ENCODE measurements around the gene ADARB2. TPM values are rescaled to one million over a fixed set of nuclear protein-coding genes. Genes with fewer than 3 reads are reported as not detected.
A peak's percentile ranks its signal among the peaks of the same experiment; 100 is the strongest.

ADARB2 gene
- polyA plus RNA-seq, 1 of the 3 experiments (the other 2 are of a cell fraction): not detected

DNA sequence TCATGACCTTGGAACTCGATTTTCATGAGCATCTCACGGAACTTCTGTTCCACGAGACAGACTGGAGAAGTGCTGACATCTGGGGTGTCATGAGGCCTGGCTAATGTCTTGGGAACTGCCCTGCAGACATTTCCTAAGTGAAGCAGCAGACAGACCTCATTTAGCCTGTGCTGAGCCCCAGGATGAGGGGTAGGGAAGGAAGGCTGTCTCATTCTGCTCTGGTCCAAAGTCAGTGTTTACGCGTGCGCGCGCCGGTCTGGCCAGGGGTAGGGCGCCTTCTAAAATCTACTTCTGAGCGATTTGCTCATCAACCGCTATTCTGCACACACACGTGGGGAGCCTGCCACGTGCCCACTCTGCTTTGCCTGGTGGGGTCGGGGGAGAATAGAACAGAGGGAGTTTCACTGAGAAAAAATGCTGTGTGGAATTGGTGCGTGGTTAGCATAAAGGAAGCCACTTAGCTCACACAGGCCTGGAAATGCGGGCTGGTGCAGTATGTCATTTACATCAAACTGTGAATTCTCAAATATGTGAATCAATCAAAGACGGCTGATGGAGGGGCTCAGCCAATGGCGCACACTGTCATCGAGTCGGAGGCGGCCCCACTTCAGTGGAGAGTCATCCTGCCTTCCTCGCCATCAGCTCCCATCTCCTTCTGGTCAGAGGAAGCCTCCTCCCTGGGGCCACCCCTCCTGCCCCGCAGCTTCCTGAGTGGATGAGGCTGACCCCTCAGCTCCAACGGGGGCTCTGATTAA, 335.1 kb downstream of the ADARB2 start:
- H3K4me3 ChIP-seq (ENCODE audit: low read depth in 2 of 2, low read length in 1 of 2): no peak overlapping the region
- H3K9ac ChIP-seq: no peak overlapping the region
- no peaks in the 10 kb centered on the region for H4K20me1 ChIP-seq (ENCODE audit: insufficient read depth)
- H3K27me3 ChIP-seq (ENCODE audit: insufficient read depth): no peaks in the 10 kb centered on the region
- peak overlapping the region in 1 of 2 experiments; percentile 71; a peak in 2 of 4 replicates for H3K27ac ChIP-seq (ENCODE audit: low read depth in 2 of 2, low read length in 1 of 2)
- POLR2A ChIA-PET: no interaction called here
- H3K9me3 ChIP-seq: no peaks in the 10 kb centered on the region
- no peak overlapping the region for H3K4me2 ChIP-seq
- DNase-seq: peak; percentile 73
- H2AFZ ChIP-seq (ENCODE audit: low read depth): no peak overlapping the region
- TF ChIP-seq SMC3 (IDR thresholded peaks at IDR 0.05; ENCODE audit: low read depth, low read length) (no peak), RAD21 (IDR thresholded peaks at IDR 0.05; ENCODE audit: low read length) (no peak), EP300 (IDR thresholded peaks at IDR 0.05; ENCODE audit: borderline replicate concordance in 1 of 2, low read depth in 1 of 2, low read length in 1 of 2) (0 out of 4 replicates have a peak, but pooled peaks of 1 of the 2 experiments have one; percentile 26), CHD2 (IDR thresholded peaks at IDR 0.05; ENCODE audit: low read length, partially characterized antibody) (peak; percentile 24), GABPA (IDR thresholded peaks at IDR 0.05; ENCODE audit: low read depth) (no peak), EZH2phosphoT487 (IDR thresholded peaks at IDR 0.05; ENCODE audit: borderline replicate concordance, low read depth) (no peak), RFX5 (IDR thresholded peaks at IDR 0.05; ENCODE audit: low read length) (no peak), JUND (IDR thresholded peaks at IDR 0.05) (no peak), FOSL2 (IDR thresholded peaks at IDR 0.05; ENCODE audit: borderline replicate concordance, low read depth) (no peak)
- TF ChIP-seq, protein P1, sequence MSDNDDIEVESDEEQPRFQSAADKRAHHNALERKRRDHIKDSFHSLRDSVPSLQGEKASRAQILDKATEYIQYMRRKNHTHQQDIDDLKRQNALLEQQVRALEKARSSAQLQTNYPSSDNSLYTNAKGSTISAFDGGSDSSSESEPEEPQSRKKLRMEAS (IDR thresholded peaks at IDR 0.05; ENCODE audit: low read depth): no peak
- TF ChIP-seq, protein P2, sequence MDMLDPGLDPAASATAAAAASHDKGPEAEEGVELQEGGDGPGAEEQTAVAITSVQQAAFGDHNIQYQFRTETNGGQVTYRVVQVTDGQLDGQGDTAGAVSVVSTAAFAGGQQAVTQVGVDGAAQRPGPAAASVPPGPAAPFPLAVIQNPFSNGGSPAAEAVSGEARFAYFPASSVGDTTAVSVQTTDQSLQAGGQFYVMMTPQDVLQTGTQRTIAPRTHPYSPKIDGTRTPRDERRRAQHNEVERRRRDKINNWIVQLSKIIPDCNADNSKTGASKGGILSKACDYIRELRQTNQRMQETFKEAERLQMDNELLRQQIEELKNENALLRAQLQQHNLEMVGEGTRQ (IDR thresholded peaks at IDR 0.05; ENCODE audit: borderline replicate concordance, low read depth, low read length): no peak
- TF ChIP-seq, protein P3, sequence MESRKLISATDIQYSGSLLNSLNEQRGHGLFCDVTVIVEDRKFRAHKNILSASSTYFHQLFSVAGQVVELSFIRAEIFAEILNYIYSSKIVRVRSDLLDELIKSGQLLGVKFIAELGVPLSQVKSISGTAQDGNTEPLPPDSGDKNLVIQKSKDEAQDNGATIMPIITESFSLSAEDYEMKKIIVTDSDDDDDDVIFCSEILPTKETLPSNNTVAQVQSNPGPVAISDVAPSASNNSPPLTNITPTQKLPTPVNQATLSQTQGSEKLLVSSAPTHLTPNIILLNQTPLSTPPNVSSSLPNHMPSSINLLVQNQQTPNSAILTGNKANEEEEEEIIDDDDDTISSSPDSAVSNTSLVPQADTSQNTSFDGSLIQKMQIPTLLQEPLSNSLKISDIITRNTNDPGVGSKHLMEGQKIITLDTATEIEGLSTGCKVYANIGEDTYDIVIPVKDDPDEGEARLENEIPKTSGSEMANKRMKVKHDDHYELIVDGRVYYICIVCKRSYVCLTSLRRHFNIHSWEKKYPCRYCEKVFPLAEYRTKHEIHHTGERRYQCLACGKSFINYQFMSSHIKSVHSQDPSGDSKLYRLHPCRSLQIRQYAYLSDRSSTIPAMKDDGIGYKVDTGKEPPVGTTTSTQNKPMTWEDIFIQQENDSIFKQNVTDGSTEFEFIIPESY (IDR thresholded peaks at IDR 0.05; ENCODE audit: borderline replicate concordance, low read depth): no peak
- WGBS (ENCODE audit: low lambda C conversion rate): 65% methylated on average over 25 of the region's 25 CpGs
- H3K36me3 ChIP-seq (replicated peaks in 1 of 2; ENCODE audit: control insufficient read depth in 1 of 2, insufficient read depth in 2 of 2, low read length in 1 of 2): no peaks in the 10 kb centered on the region
- H3K79me2 ChIP-seq (ENCODE audit: insufficient read depth): no peaks in the 10 kb centered on the region
- peaks cover 0 to 33% of the 10 kb centered on the region in 2 experiments; a peak in 1 of 4 replicates for H3K4me1 ChIP-seq (ENCODE audit: control insufficient read depth in 1 of 2, insufficient read depth in 2 of 2, low read depth in 1 of 2, low read length in 1 of 2)
- H3F3A ChIP-seq (replicated peaks; ENCODE audit: insufficient read depth): no peaks in the 10 kb centered on the region
- CTCF ChIA-PET: interaction anchor here (3.9 kb wide), 1 partner anchor 18 kb away, joined by 27 read pairs; no protein-coding TSS in a partner anchor
- H3K9me2 ChIP-seq: no peaks in the 10 kb centered on the region
